Adrenal gland (tissue), 5 donors: ENCODE measurements around the gene LDAH.

Source experiments
- CTCF ChIP-seq, 6 experiments: fragments of 450-650 bp in 4 of 6; fragments of 200-600 bp in 2 of 6; sonication (generic) in 1 of 6; IDR thresholded peaks; 1 replicate in 5 of 6; 2 replicates in 1 of 6; pipeline versions ENCODE4 v1.5.1 to v1.8.0; 2016 to 2021; ENCODE audit warnings: antibody characterized with exemption in 6 of 6, mild to moderate bottlenecking in 2 of 6, moderate library complexity in 1 of 6
- POLR2A ChIP-seq, 2 donors: fragments of 450-650 bp; IDR thresholded peaks; one replicate each; pipeline ENCODE4 v1.6.1; 2017; ENCODE audit warnings: antibody characterized with exemption in 2 of 2, mild to moderate bottlenecking in 2 of 2, moderate library complexity in 1 of 2
- donor health status: DM: no; HTN: no; CAD: no.

- TF ChIP-seq POLR2A (IDR thresholded peaks at IDR 0.05) (no peak), CTCF (IDR thresholded peaks at IDR 0.05) (no peak)
These were observed 115.3 kb downstream of the LDAH start for GRCh38 chr2:20707601-20708000.
